ENCODE results near the gene NACC1. TPM values are rescaled to one million over a fixed set of nuclear protein-coding genes. Genes with fewer than 3 reads are reported as not detected.

Gene NACC1
- total RNA-seq, 2 experiments from 2014 or later, result 13.0 to 13.5 TPM

DNA sequence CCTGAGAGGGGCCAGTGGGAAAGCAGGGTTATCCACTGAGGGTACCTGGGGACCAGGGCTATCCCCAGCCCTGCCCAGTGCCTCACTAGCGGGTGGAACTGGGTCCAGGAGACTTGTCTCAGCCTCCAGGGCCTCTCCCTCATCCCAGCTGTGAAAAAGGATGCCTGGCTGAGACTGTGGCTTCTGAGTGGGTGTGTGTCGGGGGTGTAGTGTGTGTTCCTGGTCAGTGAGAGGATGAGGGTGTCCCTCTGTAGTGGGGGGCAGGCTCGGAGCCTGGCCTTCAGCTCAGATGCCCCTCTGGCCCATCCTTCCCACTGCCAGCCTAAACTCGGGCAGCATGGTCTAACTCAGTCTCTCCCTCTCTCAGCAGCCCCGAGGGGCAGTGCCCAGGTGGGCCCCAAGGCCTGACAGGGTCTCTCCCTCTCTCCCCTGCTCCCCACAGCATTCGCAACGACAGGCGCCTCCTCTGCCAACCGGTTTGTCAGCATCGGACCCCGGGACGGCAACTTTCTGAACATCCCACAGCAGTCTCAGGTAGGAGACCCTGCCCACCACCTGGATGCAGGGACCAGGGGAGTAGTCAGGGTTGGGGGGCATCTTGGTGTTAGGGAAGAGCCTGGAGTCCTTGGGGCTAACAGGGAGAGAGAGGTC lies 28.1 kb upstream of the NACC1 start:
- ATAC-seq (ENCODE audit: poor library complexity), result no peak

DNA sequence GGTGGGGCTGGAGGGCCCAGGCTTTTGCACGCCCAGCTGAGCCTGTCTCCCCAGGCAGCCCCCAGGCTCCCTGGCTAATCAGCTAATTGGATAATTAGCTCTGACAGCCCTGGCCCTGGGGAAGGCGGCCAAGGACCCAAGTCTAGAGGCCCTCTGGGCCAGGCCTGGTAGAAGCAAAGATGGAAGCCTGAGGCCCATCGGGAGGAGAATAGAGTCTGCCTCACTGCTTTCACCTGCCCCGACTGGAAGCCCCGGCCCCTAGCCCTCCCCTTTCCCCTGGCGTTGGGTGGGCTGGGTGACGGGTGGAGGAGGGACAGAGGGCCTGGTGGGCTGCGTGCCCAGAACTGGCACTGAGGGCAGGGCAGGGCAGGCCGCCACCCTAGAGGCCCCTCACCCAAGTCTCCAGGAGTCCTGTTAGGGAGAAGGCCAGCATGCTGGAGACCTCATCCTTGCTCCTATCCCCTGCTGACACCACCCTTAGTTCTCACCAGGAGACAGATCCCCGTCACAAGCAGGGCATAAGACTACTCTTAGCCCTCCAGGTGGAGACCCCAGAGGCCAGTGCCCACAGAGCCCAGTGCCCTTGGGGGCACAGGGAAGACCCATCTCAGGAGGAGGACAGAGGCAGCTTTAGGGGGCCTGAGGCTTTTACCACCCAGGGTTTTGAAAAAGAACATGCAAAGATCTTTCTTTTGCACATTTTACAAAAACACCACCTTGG lies 27.4 kb upstream of the NACC1 start:
- H3K9me3 ChIP-seq (ENCODE audit: control insufficient read depth in 1 of 2, insufficient read depth in 1 of 2, low read length in 2 of 2), result no peaks in the 10 kb centered on the region
- Mint-ChIP-seq H3K27ac (no peak overlapping the region), H3K27me3 (peaks cover 10% of the 10 kb centered on the region), H3K4me3 (no peak overlapping the region), H3K36me3 (ENCODE audit: low read depth) (no peaks in the 10 kb centered on the region), H3K9me3 (no peaks in the 10 kb centered on the region), H3K4me1 (ENCODE audit: low read depth) (peaks cover 6% of the 10 kb centered on the region)
- H3K27me3 ChIP-seq (ENCODE audit: control insufficient read depth in 1 of 2, insufficient read depth in 2 of 2, low read length in 2 of 2), result peaks cover 0 to 4% of the 10 kb centered on the region in 2 experiments
- no peaks in the 10 kb centered on the region for H3K36me3 ChIP-seq (ENCODE audit: insufficient read depth, low read length)
- H3K27ac ChIP-seq (ENCODE audit: low read depth in 1 of 2, low read length in 2 of 2), result no peak overlapping the region
- ATAC-seq (ENCODE audit: poor library complexity) (no peak), DNase-seq (no peak)
- TF ChIP-seq, protein P1, sequence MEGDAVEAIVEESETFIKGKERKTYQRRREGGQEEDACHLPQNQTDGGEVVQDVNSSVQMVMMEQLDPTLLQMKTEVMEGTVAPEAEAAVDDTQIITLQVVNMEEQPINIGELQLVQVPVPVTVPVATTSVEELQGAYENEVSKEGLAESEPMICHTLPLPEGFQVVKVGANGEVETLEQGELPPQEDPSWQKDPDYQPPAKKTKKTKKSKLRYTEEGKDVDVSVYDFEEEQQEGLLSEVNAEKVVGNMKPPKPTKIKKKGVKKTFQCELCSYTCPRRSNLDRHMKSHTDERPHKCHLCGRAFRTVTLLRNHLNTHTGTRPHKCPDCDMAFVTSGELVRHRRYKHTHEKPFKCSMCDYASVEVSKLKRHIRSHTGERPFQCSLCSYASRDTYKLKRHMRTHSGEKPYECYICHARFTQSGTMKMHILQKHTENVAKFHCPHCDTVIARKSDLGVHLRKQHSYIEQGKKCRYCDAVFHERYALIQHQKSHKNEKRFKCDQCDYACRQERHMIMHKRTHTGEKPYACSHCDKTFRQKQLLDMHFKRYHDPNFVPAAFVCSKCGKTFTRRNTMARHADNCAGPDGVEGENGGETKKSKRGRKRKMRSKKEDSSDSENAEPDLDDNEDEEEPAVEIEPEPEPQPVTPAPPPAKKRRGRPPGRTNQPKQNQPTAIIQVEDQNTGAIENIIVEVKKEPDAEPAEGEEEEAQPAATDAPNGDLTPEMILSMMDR (IDR thresholded peaks at IDR 0.05), result no peak
- H3K4me3 ChIP-seq (ENCODE audit: low read length), result no peak overlapping the region
- POLR2A ChIA-PET, result no interaction called here
- H3K4me1 ChIP-seq (ENCODE audit: insufficient read depth, low read length), result peaks cover 20% of the 10 kb centered on the region
- CTCF ChIA-PET, result interaction anchor here (1.7 kb wide), 1 partner anchor 29 kb away, joined by 7 read pairs; no protein-coding TSS in a partner anchor
- intact Hi-C loops (cut with DNase I, micrococcal nuclease), result no loop called here

More for the DNA sequence above, 28.1 kb upstream of the NACC1 start:
- CTCF ChIA-PET, result interaction anchor here (0.9 to 1.4 kb wide), 2 partner anchors 29 to 124 kb away, joined by 3 to 4 read pairs; no protein-coding TSS in a partner anchor
- no peak for DNase-seq
- H3K4me3 ChIP-seq (ENCODE audit: low read length), result no peak overlapping the region
- Mint-ChIP-seq H3K4me3 (no peak overlapping the region), H3K36me3 (ENCODE audit: low read depth) (no peaks in the 10 kb centered on the region), H3K9me3 (no peaks in the 10 kb centered on the region), H3K4me1 (ENCODE audit: low read depth) (peaks cover 4% of the 10 kb centered on the region), H3K27ac (no peak overlapping the region), H3K27me3 (peaks cover 9% of the 10 kb centered on the region)
- H3K9me3 ChIP-seq (ENCODE audit: control insufficient read depth in 1 of 2, insufficient read depth in 1 of 2, low read length in 2 of 2), result no peaks in the 10 kb centered on the region
- intact Hi-C loops (cut with DNase I, micrococcal nuclease), result no loop called here
- H3K36me3 ChIP-seq (ENCODE audit: insufficient read depth, low read length), result no peaks in the 10 kb centered on the region
- H3K4me1 ChIP-seq (ENCODE audit: insufficient read depth, low read length), result peaks cover 13% of the 10 kb centered on the region
- no peak overlapping the region for H3K27ac ChIP-seq (ENCODE audit: low read depth in 1 of 2, low read length in 2 of 2)
- H3K27me3 ChIP-seq (ENCODE audit: control insufficient read depth in 1 of 2, insufficient read depth in 2 of 2, low read length in 2 of 2), result no peaks in the 10 kb centered on the region
- POLR2A ChIA-PET, result no interaction called here
- TF ChIP-seq, protein P1 (IDR thresholded peaks at IDR 0.05), result no peak

DNA sequence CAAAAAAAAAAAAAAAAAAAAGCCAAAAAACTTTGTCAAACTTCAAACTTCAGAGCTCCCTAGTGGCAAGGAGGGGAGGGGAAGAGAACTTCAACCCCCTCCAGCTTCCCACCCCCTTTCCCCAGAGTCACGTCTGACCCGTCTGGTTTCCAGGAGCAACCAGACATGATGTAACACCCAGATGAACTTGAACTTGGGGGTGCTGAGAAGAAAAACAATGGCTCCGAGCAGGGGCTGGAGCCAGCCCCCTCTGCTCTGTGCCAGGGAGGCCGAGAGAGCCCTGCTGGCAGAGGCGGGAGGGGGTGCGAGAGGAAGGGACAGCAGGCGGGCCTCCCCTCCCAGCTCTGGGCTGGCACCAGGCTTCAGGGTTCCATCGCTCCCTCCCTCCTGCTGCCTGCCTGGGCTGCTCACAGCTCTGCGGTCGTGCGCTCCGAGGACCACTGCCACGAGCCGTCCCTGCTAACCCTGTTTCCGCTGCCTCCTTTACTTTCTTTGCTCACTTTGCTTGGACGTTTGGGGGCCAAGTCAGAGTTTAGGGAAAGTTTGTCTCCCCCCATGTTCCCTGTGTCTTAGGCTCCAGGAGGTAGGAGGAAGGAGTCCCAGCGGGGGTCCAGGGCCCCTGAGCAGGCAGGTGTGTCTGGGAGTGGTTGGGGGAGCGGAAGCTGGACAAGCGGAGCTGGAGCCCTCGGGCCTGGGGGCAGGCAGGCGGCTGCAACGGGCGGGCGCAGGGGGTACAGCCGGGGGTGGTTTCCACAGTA lies 26.5 kb upstream of the NACC1 start:
- Histone ChIP-seq H3K4me3 (ENCODE audit: low read length) (no peak overlapping the region), H3K9me3 (ENCODE audit: control insufficient read depth in 1 of 2, insufficient read depth in 1 of 2, low read length in 2 of 2) (no peaks in the 10 kb centered on the region), H3K27me3 (ENCODE audit: control insufficient read depth in 1 of 2, insufficient read depth in 2 of 2, low read length in 2 of 2) (peaks cover 9 to 11% of the 10 kb centered on the region in 2 experiments), H3K27ac (ENCODE audit: low read depth in 1 of 2, low read length in 2 of 2) (no peak overlapping the region), H3K4me1 (ENCODE audit: insufficient read depth, low read length) (peaks cover 29% of the 10 kb centered on the region), H3K36me3 (ENCODE audit: insufficient read depth, low read length) (no peaks in the 10 kb centered on the region)
- ATAC-seq (ENCODE audit: poor library complexity) (no peak), DNase-seq (no peak)
- peaks cover 12% of the 10 kb centered on the region for H3K4me1 Mint-ChIP-seq (ENCODE audit: low read depth)
- no peak overlapping the region for H3K27ac Mint-ChIP-seq
- TF ChIP-seq, protein P1 (IDR thresholded peaks at IDR 0.05), result no peak
- H3K36me3 Mint-ChIP-seq (ENCODE audit: low read depth), result no peaks in the 10 kb centered on the region
- no peaks in the 10 kb centered on the region for H3K9me3 Mint-ChIP-seq
- no peak overlapping the region for H3K4me3 Mint-ChIP-seq
- POLR2A ChIA-PET, result no interaction called here
- peaks cover 16% of the 10 kb centered on the region for H3K27me3 Mint-ChIP-seq
- intact Hi-C loops (cut with DNase I, micrococcal nuclease), result no loop called here
- CTCF ChIA-PET, result interaction anchor here (0.7 to 1.8 kb wide), 3 partner anchors 30 to 126 kb away, joined by 6 to 8 read pairs (median 7); no protein-coding TSS in a partner anchor
